HG03460 (cell line): ENCODE results near the gene FAM234A.
"Not testable (repeated sequence)": the region's sequence is repeated elsewhere in the genome, so short reads cannot be mapped to it uniquely, and the experiment has no call there.

ENCODE experiments used
- ATAC-seq: cut with Tn5 transposase; IDR thresholded peaks from one replicate; pipeline ENCODE4 v1.9.1; 2021; ENCODE audit not compliant: unreplicated experiment

Gene FAM234A

GRCh38 chr16:264440-264951 lies 29.9 kb downstream of the FAM234A start:
- no peak for ATAC-seq

GRCh38 chr16:265002-265529 lies 30.4 kb downstream of the FAM234A start:
- no peak for ATAC-seq

GRCh38 chr16:265711-266110 lies 31.1 kb downstream of the FAM234A start:
- ATAC-seq, result no peak

GRCh38 chr16:266258-267164 lies 31.9 kb downstream of the FAM234A start:
- ATAC-seq, result no peak

- not testable (repeated sequence) for ATAC-seq
These were observed 32.9 kb downstream of the FAM234A start for GRCh38 chr16:267562-267961.

GRCh38 chr16:268141-269053 lies 33.8 kb downstream of the FAM234A start:
- no peak for ATAC-seq

GRCh38 chr16:269061-269796 lies 34.6 kb downstream of the FAM234A start:
- ATAC-seq, result no peak

GRCh38 chr16:270381-271255 lies 36.0 kb downstream of the FAM234A start:
- no peak for ATAC-seq

GRCh38 chr16:272633-273546 lies 38.3 kb downstream of the FAM234A start:
- ATAC-seq, result no peak

- ATAC-seq, result no peak
These were observed 39.2 kb downstream of the FAM234A start for GRCh38 chr16:273547-274421.

GRCh38 chr16:275041-275641 lies 40.5 kb downstream of the FAM234A start:
- no peak for ATAC-seq

GRCh38 chr16:275786-276232 lies 41.2 kb downstream of the FAM234A start, which contains the start of gene RGS11:
TSS of gene RGS11 (minus strand) at chr16:275944. CDS start at chr16:275911, 33 bp downstream.
- no peak for ATAC-seq

GRCh38 chr16:276426-277077 lies 41.9 kb downstream of the FAM234A start:
- ATAC-seq, result no peak

GRCh38 chr16:278863-279366 lies 44.3 kb downstream of the FAM234A start:
- no peak for ATAC-seq

GRCh38 chr16:279531-279930 lies 44.9 kb downstream of the FAM234A start:
- no peak for ATAC-seq

GRCh38 chr16:280005-280460 lies 45.4 kb downstream of the FAM234A start:
- ATAC-seq, result no peak
